SK-N-SH treated with all-trans-retinoic acid at 6 μM for 48 hours (cell line): Measurements from ENCODE around the gene C2CD4C.

ENCODE experiments used
- ATAC-seq: fragments of 200-7000 bp; cut with Tn5 transposase; 3 replicates; pipeline ENCODE4 v1.9.1; 2020; ENCODE audit warnings: mild to moderate bottlenecking, moderate library complexity
- BACH2 ChIP-seq: fragments of 250-450 bp; sonication (Bioruptor Pico); IDR thresholded peaks from 2 replicates; pipeline ENCODE4 v1.9.0; 2021; ENCODE audit warnings: mild to moderate bottlenecking, borderline replicate concordance
- CSDC2 ChIP-seq: fragments of 250-450 bp; sonication (Bioruptor Pico); IDR thresholded peaks from 2 replicates; pipeline ENCODE4 v1.5.0; 2020; ENCODE audit warnings: mild to moderate bottlenecking, moderate library complexity
- ESRRG ChIP-seq: fragments of 250-450 bp; sonication (Bioruptor Pico); IDR thresholded peaks from 2 replicates; pipeline ENCODE4 v1.6.1; 2021; ENCODE audit warnings: mild to moderate bottlenecking
- GLIS3 ChIP-seq: fragments of 250-450 bp; sonication (Bioruptor Pico); IDR thresholded peaks from 2 replicates; pipeline ENCODE4 v1.5.0; 2020; ENCODE audit warnings: mild to moderate bottlenecking, moderate library complexity
- ISL1 ChIP-seq: fragments of 250-450 bp; sonication (Bioruptor Pico); IDR thresholded peaks from 2 replicates; pipeline ENCODE4 v2.1.2; 2022; ENCODE audit warnings: mild to moderate bottlenecking, moderate library complexity
- OSR1 ChIP-seq: fragments of 250-450 bp; sonication (Bioruptor Pico); IDR thresholded peaks from 2 replicates; pipeline ENCODE4 v1.8.0; 2022; ENCODE audit warnings: moderate library complexity, mild to moderate bottlenecking, inconsistent platforms
- PPARA ChIP-seq: fragments of 250-450 bp; sonication (Bioruptor Pico); IDR thresholded peaks from 2 replicates; pipeline ENCODE4 v1.5.0; 2020; ENCODE audit warnings: mild to moderate bottlenecking, borderline replicate concordance
- RARB ChIP-seq: fragments of 250-450 bp; sonication (Bioruptor Pico); IDR thresholded peaks from 2 replicates; pipeline ENCODE4 v1.8.0; 2021; ENCODE audit warnings: mild to moderate bottlenecking, moderate library complexity
- SNAI2 ChIP-seq: fragments of 250-450 bp; sonication (Bioruptor Pico); IDR thresholded peaks from 2 replicates; pipeline ENCODE4 v1.5.0; 2020; ENCODE audit warnings: mild to moderate bottlenecking, moderate library complexity
- TCF4 ChIP-seq: fragments of 250-450 bp; sonication (Bioruptor Pico); IDR thresholded peaks from 2 replicates; pipeline ENCODE4 v1.8.0; 2021; ENCODE audit warnings: mild to moderate bottlenecking, moderate library complexity, borderline replicate concordance
- ZC3H10 ChIP-seq: fragments of 250-450 bp; sonication (Bioruptor Pico); IDR thresholded peaks from 2 replicates; pipeline ENCODE4 v1.5.1; 2021; ENCODE audit warnings: mild to moderate bottlenecking, moderate library complexity
- ZFP3 ChIP-seq: fragments of 250-450 bp; sonication (Bioruptor Pico); IDR thresholded peaks from 2 replicates; pipeline ENCODE4 v1.5.0; 2020; ENCODE audit warnings: mild to moderate bottlenecking, moderate library complexity
- ZFP30 ChIP-seq: fragments of 450-650 bp; formaldehyde crosslinking; IDR thresholded peaks from 2 replicates; pipeline ENCODE4 v1.5.0; 2022; ENCODE audit warnings: mild to moderate bottlenecking, moderate library complexity
- ZNF565 ChIP-seq: fragments of 450-650 bp; formaldehyde crosslinking; conservative IDR thresholded peaks from 2 replicates; pipeline ENCODE4 v1.5.0; 2020; ENCODE audit warnings: low read depth, mild to moderate bottlenecking, moderate library complexity
- ZNF70 ChIP-seq: fragments of 450-650 bp; formaldehyde crosslinking; IDR thresholded peaks from 2 replicates; pipeline ENCODE4 v1.5.0; 2020; ENCODE audit warnings: mild to moderate bottlenecking, moderate library complexity
- ZNF8 ChIP-seq: fragments of 450-650 bp; formaldehyde crosslinking; IDR thresholded peaks from 2 replicates; pipeline ENCODE4 v1.5.0; 2020; ENCODE audit warnings: mild to moderate bottlenecking, moderate library complexity
- TF ChIP-seq, protein P1 (sequence below): fragments of 250-450 bp; sonication (Bioruptor Pico); IDR thresholded peaks from 2 replicates; pipeline ENCODE4 v1.8.0; 2021; ENCODE audit warnings: low read depth, mild to moderate bottlenecking, moderate library complexity, borderline replicate concordance
- TF ChIP-seq, protein P2 (sequence below): fragments of 250-450 bp; sonication (Bioruptor Pico); IDR thresholded peaks from 2 replicates; pipeline ENCODE4 v1.5.1; 2021; ENCODE audit warnings: mild to moderate bottlenecking, moderate library complexity
- TF ChIP-seq, protein P3 (sequence below): fragments of 250-450 bp; sonication (Bioruptor Pico); IDR thresholded peaks from 2 replicates; pipeline ENCODE4 v1.5.0; 2020; ENCODE audit warnings: mild to moderate bottlenecking, moderate library complexity
- TF ChIP-seq, protein P4 (sequence below): fragments of 250-450 bp; sonication (Bioruptor Pico); IDR thresholded peaks from 2 replicates; pipeline ENCODE4 v1.5.1; 2020; ENCODE audit warnings: low read depth, mild to moderate bottlenecking, moderate library complexity
- TF ChIP-seq, protein P5 (sequence below): fragments of 250-450 bp; sonication (Bioruptor Pico); IDR thresholded peaks from 2 replicates; pipeline ENCODE4 v1.8.0; 2020; ENCODE audit warnings: mild to moderate bottlenecking, moderate library complexity, borderline replicate concordance

C2CD4C gene

DNA sequence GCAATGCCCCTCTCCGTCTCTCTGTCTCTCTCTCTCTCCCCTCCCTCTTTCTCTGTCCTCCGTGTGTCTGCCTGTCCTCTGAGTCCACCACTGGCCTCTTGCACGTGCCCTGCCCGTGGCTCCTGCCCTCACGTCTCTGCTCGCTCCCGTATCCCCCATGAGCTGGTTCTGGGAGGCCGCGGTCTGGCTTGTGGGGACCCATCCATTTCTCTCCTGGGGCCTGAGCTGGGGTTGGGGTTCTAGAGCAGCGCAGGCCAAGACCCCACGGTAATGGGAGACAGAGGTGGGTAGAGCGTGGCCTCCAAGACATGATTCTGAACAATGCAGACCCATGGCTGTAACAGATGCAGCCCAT is 19.0 kb downstream of the C2CD4C start:
- no peak for ATAC-seq
- TF ChIP-seq, protein P1, sequence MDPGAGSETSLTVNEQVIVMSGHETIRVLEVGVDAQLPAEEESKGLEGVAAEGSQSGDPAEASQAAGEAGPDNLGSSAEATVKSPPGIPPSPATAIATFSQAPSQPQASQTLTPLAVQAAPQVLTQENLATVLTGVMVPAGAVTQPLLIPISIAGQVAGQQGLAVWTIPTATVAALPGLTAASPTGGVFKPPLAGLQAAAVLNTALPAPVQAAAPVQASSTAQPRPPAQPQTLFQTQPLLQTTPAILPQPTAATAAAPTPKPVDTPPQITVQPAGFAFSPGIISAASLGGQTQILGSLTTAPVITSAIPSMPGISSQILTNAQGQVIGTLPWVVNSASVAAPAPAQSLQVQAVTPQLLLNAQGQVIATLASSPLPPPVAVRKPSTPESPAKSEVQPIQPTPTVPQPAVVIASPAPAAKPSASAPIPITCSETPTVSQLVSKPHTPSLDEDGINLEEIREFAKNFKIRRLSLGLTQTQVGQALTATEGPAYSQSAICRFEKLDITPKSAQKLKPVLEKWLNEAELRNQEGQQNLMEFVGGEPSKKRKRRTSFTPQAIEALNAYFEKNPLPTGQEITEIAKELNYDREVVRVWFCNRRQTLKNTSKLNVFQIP (CRISPR knock-in tag): no peak
- TF ChIP-seq PPARA (CRISPR knock-in tag) (no peak), CSDC2 (CRISPR knock-in tag) (no peak)
- TF ChIP-seq, protein P2, sequence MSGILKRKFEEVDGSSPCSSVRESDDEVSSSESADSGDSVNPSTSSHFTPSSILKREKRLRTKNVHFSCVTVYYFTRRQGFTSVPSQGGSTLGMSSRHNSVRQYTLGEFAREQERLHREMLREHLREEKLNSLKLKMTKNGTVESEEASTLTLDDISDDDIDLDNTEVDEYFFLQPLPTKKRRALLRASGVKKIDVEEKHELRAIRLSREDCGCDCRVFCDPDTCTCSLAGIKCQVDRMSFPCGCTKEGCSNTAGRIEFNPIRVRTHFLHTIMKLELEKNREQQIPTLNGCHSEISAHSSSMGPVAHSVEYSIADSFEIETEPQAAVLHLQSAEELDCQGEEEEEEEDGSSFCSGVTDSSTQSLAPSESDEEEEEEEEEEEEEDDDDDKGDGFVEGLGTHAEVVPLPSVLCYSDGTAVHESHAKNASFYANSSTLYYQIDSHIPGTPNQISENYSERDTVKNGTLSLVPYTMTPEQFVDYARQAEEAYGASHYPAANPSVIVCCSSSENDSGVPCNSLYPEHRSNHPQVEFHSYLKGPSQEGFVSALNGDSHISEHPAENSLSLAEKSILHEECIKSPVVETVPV (CRISPR knock-in tag): no peak

DNA sequence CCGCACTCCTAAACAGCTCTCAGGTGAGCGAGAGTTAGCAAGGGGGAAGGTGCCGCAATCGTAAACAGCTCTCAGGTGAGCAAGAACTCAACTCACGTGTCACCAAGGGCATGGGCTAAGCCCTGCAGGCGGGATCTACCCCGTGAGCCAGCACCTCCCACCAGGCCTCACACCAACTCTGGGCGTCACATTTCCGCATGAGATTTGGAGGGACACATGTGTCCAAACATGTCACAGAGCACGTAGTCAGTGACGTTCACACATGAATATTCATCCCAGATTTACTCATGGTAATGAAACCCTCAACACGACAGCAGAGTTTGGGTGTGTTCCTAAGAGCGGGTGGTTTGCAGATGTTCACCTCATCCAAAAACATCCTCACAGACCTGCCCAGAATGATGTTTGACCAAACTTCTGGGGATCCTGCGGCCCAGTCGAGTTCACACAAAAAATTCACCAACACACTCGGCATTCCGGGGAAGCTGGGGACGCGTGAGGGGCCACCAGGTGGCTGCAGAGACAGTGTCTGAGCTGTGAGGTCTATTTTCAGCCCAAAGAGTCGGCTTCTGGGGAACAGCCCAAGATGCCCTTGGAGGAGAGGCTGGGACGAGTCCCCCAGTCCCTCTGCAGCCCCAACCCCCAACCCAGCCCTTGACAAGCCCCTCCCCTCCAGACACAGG is 19.6 kb downstream of the C2CD4C start:
- ATAC-seq: no peak
- TF ChIP-seq ZNF565: no peak
- TF ChIP-seq, protein P2 (CRISPR knock-in tag): no peak
- TF ChIP-seq BACH2 (CRISPR knock-in tag): no peak
- TF ChIP-seq ZFP30 (CRISPR knock-in tag): no peak
- no peak for TF ChIP-seq ZFP3 (CRISPR knock-in tag)
- no peak for TF ChIP-seq ZNF8
- no peak for TF ChIP-seq ISL1
- TF ChIP-seq SNAI2 (CRISPR knock-in tag): no peak
- no peak for TF ChIP-seq TCF4 (CRISPR knock-in tag)
- no peak for TF ChIP-seq ZNF70 (CRISPR knock-in tag)
- no peak for TF ChIP-seq OSR1 (CRISPR knock-in tag)
- TF ChIP-seq, protein P3, sequence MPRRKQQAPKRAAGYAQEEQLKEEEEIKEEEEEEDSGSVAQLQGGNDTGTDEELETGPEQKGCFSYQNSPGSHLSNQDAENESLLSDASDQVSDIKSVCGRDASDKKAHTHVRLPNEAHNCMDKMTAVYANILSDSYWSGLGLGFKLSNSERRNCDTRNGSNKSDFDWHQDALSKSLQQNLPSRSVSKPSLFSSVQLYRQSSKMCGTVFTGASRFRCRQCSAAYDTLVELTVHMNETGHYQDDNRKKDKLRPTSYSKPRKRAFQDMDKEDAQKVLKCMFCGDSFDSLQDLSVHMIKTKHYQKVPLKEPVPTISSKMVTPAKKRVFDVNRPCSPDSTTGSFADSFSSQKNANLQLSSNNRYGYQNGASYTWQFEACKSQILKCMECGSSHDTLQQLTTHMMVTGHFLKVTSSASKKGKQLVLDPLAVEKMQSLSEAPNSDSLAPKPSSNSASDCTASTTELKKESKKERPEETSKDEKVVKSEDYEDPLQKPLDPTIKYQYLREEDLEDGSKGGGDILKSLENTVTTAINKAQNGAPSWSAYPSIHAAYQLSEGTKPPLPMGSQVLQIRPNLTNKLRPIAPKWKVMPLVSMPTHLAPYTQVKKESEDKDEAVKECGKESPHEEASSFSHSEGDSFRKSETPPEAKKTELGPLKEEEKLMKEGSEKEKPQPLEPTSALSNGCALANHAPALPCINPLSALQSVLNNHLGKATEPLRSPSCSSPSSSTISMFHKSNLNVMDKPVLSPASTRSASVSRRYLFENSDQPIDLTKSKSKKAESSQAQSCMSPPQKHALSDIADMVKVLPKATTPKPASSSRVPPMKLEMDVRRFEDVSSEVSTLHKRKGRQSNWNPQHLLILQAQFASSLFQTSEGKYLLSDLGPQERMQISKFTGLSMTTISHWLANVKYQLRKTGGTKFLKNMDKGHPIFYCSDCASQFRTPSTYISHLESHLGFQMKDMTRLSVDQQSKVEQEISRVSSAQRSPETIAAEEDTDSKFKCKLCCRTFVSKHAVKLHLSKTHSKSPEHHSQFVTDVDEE (CRISPR knock-in tag): no peak
- TF ChIP-seq GLIS3 (CRISPR knock-in tag): no peak
- no peak for TF ChIP-seq ZC3H10
- no peak for TF ChIP-seq PPARA (CRISPR knock-in tag)

DNA sequence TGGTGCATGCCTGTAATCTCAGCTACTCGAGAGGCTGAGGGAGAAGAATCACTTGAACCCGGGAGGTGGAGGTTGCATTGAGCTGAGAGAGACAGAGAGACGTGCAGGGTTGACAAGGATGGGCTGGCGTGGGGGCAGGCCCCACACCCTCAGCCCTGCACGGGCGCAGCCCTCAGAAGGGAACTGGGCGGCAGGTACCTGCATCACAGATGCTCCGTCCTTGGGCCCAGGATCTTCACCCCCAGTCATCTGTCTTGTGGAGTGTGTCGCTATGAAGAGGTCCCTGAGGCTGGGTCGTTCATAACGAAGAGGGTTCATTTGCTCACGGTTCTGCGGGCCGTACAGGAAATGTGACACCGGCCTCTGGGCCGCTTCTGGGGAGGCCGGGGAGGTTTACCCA is 20.3 kb downstream of the C2CD4C start:
- no peak for ATAC-seq
- TF ChIP-seq, protein P4, sequence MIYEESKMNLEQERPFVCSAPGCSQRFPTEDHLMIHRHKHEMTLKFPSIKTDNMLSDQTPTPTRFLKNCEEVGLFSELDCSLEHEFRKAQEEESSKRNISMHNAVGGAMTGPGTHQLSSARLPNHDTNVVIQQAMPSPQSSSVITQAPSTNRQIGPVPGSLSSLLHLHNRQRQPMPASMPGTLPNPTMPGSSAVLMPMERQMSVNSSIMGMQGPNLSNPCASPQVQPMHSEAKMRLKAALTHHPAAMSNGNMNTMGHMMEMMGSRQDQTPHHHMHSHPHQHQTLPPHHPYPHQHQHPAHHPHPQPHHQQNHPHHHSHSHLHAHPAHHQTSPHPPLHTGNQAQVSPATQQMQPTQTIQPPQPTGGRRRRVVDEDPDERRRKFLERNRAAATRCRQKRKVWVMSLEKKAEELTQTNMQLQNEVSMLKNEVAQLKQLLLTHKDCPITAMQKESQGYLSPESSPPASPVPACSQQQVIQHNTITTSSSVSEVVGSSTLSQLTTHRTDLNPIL (CRISPR knock-in tag): no peak
- TF ChIP-seq, protein P2 (CRISPR knock-in tag): no peak
- TF ChIP-seq CSDC2 (CRISPR knock-in tag) (no peak), ZNF565 (no peak), ZFP3 (CRISPR knock-in tag) (no peak), ZNF8 (no peak), RARB (no peak), BACH2 (CRISPR knock-in tag) (no peak), PPARA (CRISPR knock-in tag) (no peak), ZFP30 (CRISPR knock-in tag) (no peak), TCF4 (CRISPR knock-in tag) (no peak), ZNF70 (CRISPR knock-in tag) (no peak), ZC3H10 (no peak), SNAI2 (CRISPR knock-in tag) (no peak), OSR1 (CRISPR knock-in tag) (no peak), ESRRG (CRISPR knock-in tag) (no peak)
- TF ChIP-seq, protein P5, sequence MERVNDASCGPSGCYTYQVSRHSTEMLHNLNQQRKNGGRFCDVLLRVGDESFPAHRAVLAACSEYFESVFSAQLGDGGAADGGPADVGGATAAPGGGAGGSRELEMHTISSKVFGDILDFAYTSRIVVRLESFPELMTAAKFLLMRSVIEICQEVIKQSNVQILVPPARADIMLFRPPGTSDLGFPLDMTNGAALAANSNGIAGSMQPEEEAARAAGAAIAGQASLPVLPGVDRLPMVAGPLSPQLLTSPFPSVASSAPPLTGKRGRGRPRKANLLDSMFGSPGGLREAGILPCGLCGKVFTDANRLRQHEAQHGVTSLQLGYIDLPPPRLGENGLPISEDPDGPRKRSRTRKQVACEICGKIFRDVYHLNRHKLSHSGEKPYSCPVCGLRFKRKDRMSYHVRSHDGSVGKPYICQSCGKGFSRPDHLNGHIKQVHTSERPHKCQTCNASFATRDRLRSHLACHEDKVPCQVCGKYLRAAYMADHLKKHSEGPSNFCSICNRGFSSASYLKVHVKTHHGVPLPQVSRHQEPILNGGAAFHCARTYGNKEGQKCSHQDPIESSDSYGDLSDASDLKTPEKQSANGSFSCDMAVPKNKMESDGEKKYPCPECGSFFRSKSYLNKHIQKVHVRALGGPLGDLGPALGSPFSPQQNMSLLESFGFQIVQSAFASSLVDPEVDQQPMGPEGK: no peak
- TF ChIP-seq, protein P3 (CRISPR knock-in tag): no peak
